Uterus (tissue), 2 donors: ENCODE measurements around the gene GRXCR1.

Source experiments
- CTCF ChIP-seq, 4 experiments: fragments of 200-600 bp in 2 of 4; fragments of 450-650 bp in 2 of 4; sonication (generic) in 2 of 4; IDR thresholded peaks; one replicate each; pipeline ENCODE4 v1.5.1; 2016 to 2019; ENCODE audit warnings: antibody characterized with exemption in 4 of 4, mild to moderate bottlenecking in 2 of 4, moderate library complexity in 1 of 4
- POLR2A ChIP-seq, 2 donors: fragments of 450-650 bp; IDR thresholded peaks; one replicate each; pipeline ENCODE4 v1.6.1; 2016; ENCODE audit warnings: antibody characterized with exemption in 2 of 2, mild to moderate bottlenecking in 1 of 2, moderate library complexity in 1 of 2

DNA sequence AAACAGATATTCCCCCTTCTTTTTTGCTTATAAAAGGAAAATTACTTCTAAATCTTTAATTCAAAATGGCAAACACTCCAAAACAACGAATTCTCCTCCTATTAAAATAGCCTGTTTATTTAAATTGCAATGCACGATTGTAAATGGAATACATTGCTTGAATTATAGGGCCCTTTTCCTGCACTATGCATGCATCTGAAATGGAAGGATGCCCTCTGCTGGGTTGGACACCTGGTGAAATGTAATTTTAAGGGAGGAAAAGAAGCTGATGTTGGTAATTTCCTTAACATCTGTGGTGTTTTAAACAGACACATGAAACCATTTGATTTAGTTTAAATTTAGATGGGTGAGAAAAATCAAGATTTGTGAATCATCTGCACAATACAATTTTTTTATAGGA lies 72.8 kb downstream of the GRXCR1 start:
- TF ChIP-seq CTCF (IDR thresholded peaks at IDR 0.05) (no peak), POLR2A (IDR thresholded peaks at IDR 0.05) (no peak)
